Liver (tissue), 9 donors: ENCODE data around the gene TIRAP. TPM values are rescaled to one million over a fixed set of nuclear protein-coding genes. Genes with fewer than 3 reads are reported as not detected.

Experiments used
- DNase-seq: peaks from one replicate; pipeline ENCODE4 v3.0.0-alpha.2; 2017; ENCODE audit warnings: low spot score
- H3K27ac ChIP-seq, 2 donors: one replicate each; pipeline ENCODE4 v1.7.0; 2013; ENCODE audit warnings: inconsistent platforms in 2 of 2, low read length in 2 of 2, control low read depth in 1 of 2, low read depth in 1 of 2, mild to moderate bottlenecking in 1 of 2
- H3K27me3 ChIP-seq, 4 donors: one replicate each; pipeline versions ENCODE4 v1.6.1 to v1.7.0; 2013; ENCODE audit warnings: low read length in 3 of 4, inconsistent platforms in 1 of 4, mild to moderate bottlenecking in 1 of 4, moderate library complexity in 1 of 4; ENCODE audit not compliant: control insufficient read depth in 4 of 4, insufficient read depth in 4 of 4
- H3K36me3 ChIP-seq, 4 donors: one replicate each; pipeline versions ENCODE4 v1.6.1 to v1.7.0; 2013; ENCODE audit warnings: low read length in 3 of 4, mild to moderate bottlenecking in 3 of 4, low read depth in 1 of 4, moderate library complexity in 1 of 4; ENCODE audit not compliant: control insufficient read depth in 4 of 4, insufficient read depth in 3 of 4
- H3K4me1 ChIP-seq, 4 donors: one replicate each; pipeline versions ENCODE4 v1.6.1 to v1.7.0; 2013; ENCODE audit warnings: low read length in 3 of 4, mild to moderate bottlenecking in 3 of 4, moderate library complexity in 1 of 4; ENCODE audit not compliant: control insufficient read depth in 4 of 4, insufficient read depth in 4 of 4
- H3K4me3 ChIP-seq, 3 donors: one replicate each; pipeline versions ENCODE4 v1.6.1 to v1.7.0; 2013; ENCODE audit warnings: low read length in 3 of 3, control low read depth in 1 of 3, low read depth in 1 of 3, mild to moderate bottlenecking in 1 of 3
- H3K9ac ChIP-seq, 2 donors: one replicate each; pipeline ENCODE4 v1.7.0; 2013; ENCODE audit warnings: low read length in 2 of 2, mild to moderate bottlenecking in 2 of 2, moderate library complexity in 2 of 2, control low read depth in 1 of 2, low read depth in 1 of 2
- H3K9me3 ChIP-seq, 4 donors: one replicate each; pipeline versions ENCODE4 v1.6.1 to v1.7.0; 2013; ENCODE audit warnings: low read length in 3 of 4; ENCODE audit not compliant: control insufficient read depth in 4 of 4
- ATF3 ChIP-seq: IDR thresholded peaks from 2 replicates; pipeline ENCODE4 v1.6.1; 2016; ENCODE audit warnings: antibody characterized with exemption
- CTCF ChIP-seq: fragments of 150-350 bp; IDR thresholded peaks from 2 replicates; pipeline ENCODE4 v1.5.1; 2017; ENCODE audit warnings: improper control_type of control experiment, low read depth, low read length; ENCODE audit not compliant: missing input control
- EGR1 ChIP-seq, 2 donors: IDR thresholded peaks; 2 replicates each; pipeline ENCODE4 v1.6.1; 2016 to 2018; ENCODE audit warnings: antibody characterized with exemption in 2 of 2, low read depth in 2 of 2
- FOXA1 ChIP-seq: IDR thresholded peaks from 2 replicates; pipeline ENCODE4 v1.6.1; 2016; ENCODE audit warnings: antibody characterized with exemption
- FOXA2 ChIP-seq: IDR thresholded peaks from 2 replicates; pipeline ENCODE4 v1.6.1; 2016; ENCODE audit warnings: antibody characterized with exemption
- GABPA ChIP-seq, 2 donors: IDR thresholded peaks in 1 of 2; conservative IDR thresholded peaks in 1 of 2; 2 replicates each; pipeline ENCODE4 v1.6.1; 2016; ENCODE audit warnings: antibody characterized with exemption in 2 of 2, mild to moderate bottlenecking in 1 of 2, moderate library complexity in 1 of 2
- HNF4A ChIP-seq, 2 donors: conservative IDR thresholded peaks; 2 replicates each; pipeline ENCODE4 v1.6.1; 2016; ENCODE audit warnings: antibody characterized with exemption in 2 of 2, mild to moderate bottlenecking in 2 of 2
- HNF4G ChIP-seq: IDR thresholded peaks from 2 replicates; pipeline ENCODE4 v1.6.1; 2016; ENCODE audit warnings: antibody characterized with exemption
- JUND ChIP-seq, 2 donors: IDR thresholded peaks; 2 replicates each; pipeline ENCODE4 v1.6.1; 2016; ENCODE audit warnings: antibody characterized with exemption in 2 of 2
- MAX ChIP-seq: IDR thresholded peaks from 2 replicates; pipeline ENCODE4 v1.6.1; 2016; ENCODE audit warnings: antibody characterized with exemption
- NR2F2 ChIP-seq: IDR thresholded peaks from 2 replicates; pipeline ENCODE4 v1.6.1; 2016; ENCODE audit warnings: antibody characterized with exemption
- REST ChIP-seq: IDR thresholded peaks from 2 replicates; pipeline ENCODE4 v1.6.1; 2016; ENCODE audit warnings: antibody characterized with exemption, mild to moderate bottlenecking
- RXRA ChIP-seq, 2 donors: IDR thresholded peaks; 2 replicates each; pipeline ENCODE4 v1.6.1; 2017 to 2018; ENCODE audit warnings: antibody characterized with exemption in 2 of 2, mild to moderate bottlenecking in 1 of 2
- SP1 ChIP-seq: IDR thresholded peaks from 2 replicates; pipeline ENCODE4 v1.6.1; 2018; ENCODE audit warnings: antibody characterized with exemption, mild to moderate bottlenecking
- TAF1 ChIP-seq: conservative IDR thresholded peaks from 2 replicates; pipeline ENCODE4 v1.6.1; 2016; ENCODE audit warnings: antibody characterized with exemption, mild to moderate bottlenecking
- YY1 ChIP-seq: IDR thresholded peaks from 2 replicates; pipeline ENCODE4 v1.6.1; 2016; ENCODE audit warnings: antibody characterized with exemption, mild to moderate bottlenecking
- ZBTB33 ChIP-seq: IDR thresholded peaks from 2 replicates; pipeline ENCODE4 v1.6.1; 2016; ENCODE audit warnings: antibody characterized with exemption
- WGBS: extraction: QIAGEN DNeasy Blood & Tissue Kit; methylation state at CpG from one replicate; pipeline ENCODE4 v1.1.7; 2013; 5-methylcytosine and 5-hydroxymethylcytosine counted together
- polyA plus RNA-seq, 2 donors: library from polyadenylated mRNA; stranded (reverse) in 1 of 2; unstranded in 1 of 2; fragments of 200-250 nt in 1 of 2; fragments of >200 nt in 1 of 2; fragmentation: Nextera tagmentation in 1 of 2; extraction: Ambion mirVana in 1 of 2; gene quantifications; one replicate each; pipeline versions ENCODE4 v1.2.1 to v1.2.3, GENCODE V29; 2013 to 2015
- total RNA-seq, 2 donors: library from RNA; depleted of rRNA; stranded (reverse); fragments of >200 nt; gene quantifications; one replicate each; pipeline ENCODE4 v1.2.3, GENCODE V29; 2014
- donor health status: healthy.
- donor health status: healthy.
- donor health status: healthy.
- donor health status: healthy.
- donor health status: healthy.

Gene TIRAP
- total and polyA plus RNA-seq, 4 donors: 3.9 to 9.5 (median 6.4) TPM

GRCh38 chr11:126329644-126330211, 46.8 kb downstream of the TIRAP start:
- WGBS: 85% methylated on average over 11 of the region's 11 CpGs
- no peak for DNase-seq
- H3K36me3 ChIP-seq: peaks cover 2 to 20% (median 11%) of the 10 kb centered on the region in 4 donors
- H3K4me1 ChIP-seq: peaks cover 7 to 40% (median 14%) of the 10 kb centered on the region in 4 donors
- H3K4me3 ChIP-seq: peak overlapping the region in 1 of 3 donors; percentile 64
- no peak overlapping the region for H3K9ac ChIP-seq
- no peaks in the 10 kb centered on the region for H3K27me3 ChIP-seq
- H3K27ac ChIP-seq: no peak overlapping the region
- H3K9me3 ChIP-seq: no peaks in the 10 kb centered on the region
- TF ChIP-seq RXRA (IDR thresholded peaks at IDR 0.05): no peak
- TF ChIP-seq MAX: no peak
- TF ChIP-seq GABPA (IDR thresholded peaks at IDR 0.05 in 1 of 2, conservative IDR thresholded peaks at IDR 0.05 in 1 of 2): no peak
- TF ChIP-seq EGR1 (IDR thresholded peaks at IDR 0.05; ENCODE audit: low read depth in 2 of 2): no peak
- TF ChIP-seq ZBTB33: no peak
- no peak for TF ChIP-seq TAF1
- no peak for TF ChIP-seq HNF4G
- TF ChIP-seq REST: no peak
- no peak for TF ChIP-seq YY1
- no peak for TF ChIP-seq JUND (IDR thresholded peaks at IDR 0.05)
- TF ChIP-seq FOXA1: no peak
- no peak for TF ChIP-seq FOXA2
- no peak for TF ChIP-seq SP1
- no peak for TF ChIP-seq HNF4A (conservative IDR thresholded peaks at IDR 0.05)
- TF ChIP-seq ATF3: no peak
- no peak for TF ChIP-seq NR2F2
- no peak for TF ChIP-seq CTCF
